VCaP (cell line): ENCODE measurements around the gene DNAH11.
"Not testable (repeated sequence)": the region's sequence is repeated elsewhere in the genome, so short reads cannot be mapped to it uniquely, and the experiment has no call there.

Experiments used
- H3K27ac ChIP-seq: fragments of 450-650 bp; 2 replicates; pipeline ENCODE4 v1.5.1; 2017
- TF ChIP-seq, protein P1 (sequence below): fragments of 450-650 bp; conservative IDR thresholded peaks from 2 replicates; pipeline ENCODE4 v1.5.1; 2017; ENCODE audit warnings: mild to moderate bottlenecking, moderate library complexity

The DNAH11 gene

DNA sequence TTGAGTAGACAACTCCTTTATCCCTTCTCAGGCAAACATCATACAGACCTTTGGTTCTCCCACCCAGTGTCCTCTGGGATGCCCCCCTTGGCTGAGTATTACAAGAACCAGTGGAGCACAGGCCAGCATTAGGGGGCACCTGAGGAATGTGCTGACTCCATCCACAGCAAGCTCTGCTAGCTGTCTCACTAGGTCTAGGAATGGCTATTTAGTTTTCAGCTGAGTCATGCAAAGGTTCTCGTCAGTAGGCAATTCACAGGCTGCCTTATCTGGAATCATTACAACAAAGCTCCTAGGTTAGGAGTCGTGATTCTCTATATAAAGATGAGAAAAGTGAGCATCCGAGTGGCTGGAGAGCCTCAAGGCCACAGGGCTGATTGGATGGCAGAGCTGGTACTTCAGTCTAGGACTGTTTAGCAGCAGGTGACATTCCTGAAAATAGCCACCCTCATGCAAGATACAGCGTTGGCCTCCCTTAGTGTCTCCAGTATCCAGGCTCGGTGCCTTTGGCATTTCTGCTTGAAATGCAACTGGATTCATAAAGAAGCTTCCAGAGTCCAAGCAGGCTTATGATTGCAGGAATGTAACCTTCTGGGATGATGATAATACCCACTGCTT is 327.1 kb downstream of the DNAH11 start:
- no peak overlapping the region for H3K27ac ChIP-seq
- TF ChIP-seq, protein P1, sequence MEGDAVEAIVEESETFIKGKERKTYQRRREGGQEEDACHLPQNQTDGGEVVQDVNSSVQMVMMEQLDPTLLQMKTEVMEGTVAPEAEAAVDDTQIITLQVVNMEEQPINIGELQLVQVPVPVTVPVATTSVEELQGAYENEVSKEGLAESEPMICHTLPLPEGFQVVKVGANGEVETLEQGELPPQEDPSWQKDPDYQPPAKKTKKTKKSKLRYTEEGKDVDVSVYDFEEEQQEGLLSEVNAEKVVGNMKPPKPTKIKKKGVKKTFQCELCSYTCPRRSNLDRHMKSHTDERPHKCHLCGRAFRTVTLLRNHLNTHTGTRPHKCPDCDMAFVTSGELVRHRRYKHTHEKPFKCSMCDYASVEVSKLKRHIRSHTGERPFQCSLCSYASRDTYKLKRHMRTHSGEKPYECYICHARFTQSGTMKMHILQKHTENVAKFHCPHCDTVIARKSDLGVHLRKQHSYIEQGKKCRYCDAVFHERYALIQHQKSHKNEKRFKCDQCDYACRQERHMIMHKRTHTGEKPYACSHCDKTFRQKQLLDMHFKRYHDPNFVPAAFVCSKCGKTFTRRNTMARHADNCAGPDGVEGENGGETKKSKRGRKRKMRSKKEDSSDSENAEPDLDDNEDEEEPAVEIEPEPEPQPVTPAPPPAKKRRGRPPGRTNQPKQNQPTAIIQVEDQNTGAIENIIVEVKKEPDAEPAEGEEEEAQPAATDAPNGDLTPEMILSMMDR, result no peak

DNA sequence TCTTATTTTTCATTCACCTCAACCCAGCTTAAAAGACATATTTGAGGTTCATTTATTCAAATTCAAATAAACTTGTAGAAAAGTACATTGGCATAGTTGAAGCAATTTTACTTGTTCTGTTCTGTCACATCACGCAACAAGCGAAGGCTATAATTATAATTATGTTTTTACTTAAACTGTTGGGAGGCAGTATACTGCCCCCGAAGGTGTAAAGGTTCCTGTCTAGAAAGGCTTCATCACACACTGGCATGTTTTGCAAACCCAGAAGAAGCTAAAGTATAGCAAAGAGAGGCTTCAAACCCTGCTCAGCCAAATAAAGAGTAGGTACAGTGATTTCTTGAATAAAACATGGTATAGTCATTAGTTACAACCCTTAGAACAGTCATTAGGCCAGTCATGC is 340.2 kb downstream of the DNAH11 start:
- H3K27ac ChIP-seq, result no peak overlapping the region
- TF ChIP-seq, protein P1, result no peak

DNA sequence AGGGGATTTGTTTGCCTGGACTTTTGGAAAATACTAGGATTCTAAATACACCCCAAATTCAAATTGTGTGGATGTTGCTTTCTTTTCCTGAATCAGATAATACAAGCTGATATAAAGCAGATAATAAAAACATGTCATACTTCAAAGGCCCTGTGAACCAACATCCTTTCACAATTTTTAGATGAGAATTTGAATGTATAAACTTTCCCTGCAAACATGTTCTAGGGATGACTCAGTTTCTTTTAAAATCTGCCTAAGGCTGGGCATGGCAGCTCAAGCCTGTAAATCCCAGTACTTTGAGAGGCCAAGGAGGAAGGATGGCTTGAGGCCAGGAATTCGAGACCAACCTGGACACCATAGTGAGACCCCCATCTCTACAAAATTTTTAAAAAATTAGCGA is 340.7 kb downstream of the DNAH11 start:
- H3K27ac ChIP-seq, result not testable (repeated sequence)

DNA sequence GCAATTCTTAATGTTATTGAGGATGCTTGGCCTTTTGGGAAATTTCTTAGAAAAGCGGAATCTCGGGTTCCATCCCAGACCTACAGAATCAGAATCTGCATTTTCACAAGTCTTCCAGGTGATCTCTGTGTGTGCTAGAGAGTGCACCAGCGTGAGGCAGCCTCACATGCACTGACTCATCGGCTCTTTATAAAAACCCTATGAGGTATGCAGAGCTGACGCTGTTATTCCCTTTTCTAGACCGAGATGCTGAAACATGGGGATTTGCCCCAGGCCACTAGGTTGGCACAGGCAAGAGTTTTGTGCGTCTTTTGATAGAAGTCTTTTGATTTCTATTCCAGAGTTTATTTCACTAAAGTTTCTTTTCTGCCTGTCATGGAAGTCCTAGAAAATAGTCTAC is 341.7 kb downstream of the DNAH11 start:
- H3K27ac ChIP-seq, result no peak overlapping the region
- TF ChIP-seq, protein P1, result no peak

DNA sequence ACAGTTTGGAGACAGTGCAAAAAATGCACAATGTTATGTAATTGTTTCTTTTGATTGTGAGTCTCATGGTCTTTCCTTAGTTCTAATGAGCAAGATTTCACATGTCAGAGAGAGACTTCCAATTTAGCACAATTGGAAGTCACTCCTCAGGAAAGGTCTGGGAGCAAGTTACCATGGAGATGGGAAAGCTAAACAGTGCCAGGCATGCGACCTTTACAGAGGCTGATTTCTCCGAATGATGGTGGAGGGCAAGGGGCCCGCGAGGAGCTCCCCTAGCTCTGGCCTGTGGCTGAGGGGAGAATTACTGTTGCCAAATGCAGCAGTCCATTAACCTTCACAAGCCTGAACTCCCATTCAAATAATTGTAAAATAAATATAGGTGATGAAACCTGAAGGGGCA is 343.6 kb downstream of the DNAH11 start:
- H3K27ac ChIP-seq, result no peak overlapping the region
- TF ChIP-seq, protein P1, result no peak

DNA sequence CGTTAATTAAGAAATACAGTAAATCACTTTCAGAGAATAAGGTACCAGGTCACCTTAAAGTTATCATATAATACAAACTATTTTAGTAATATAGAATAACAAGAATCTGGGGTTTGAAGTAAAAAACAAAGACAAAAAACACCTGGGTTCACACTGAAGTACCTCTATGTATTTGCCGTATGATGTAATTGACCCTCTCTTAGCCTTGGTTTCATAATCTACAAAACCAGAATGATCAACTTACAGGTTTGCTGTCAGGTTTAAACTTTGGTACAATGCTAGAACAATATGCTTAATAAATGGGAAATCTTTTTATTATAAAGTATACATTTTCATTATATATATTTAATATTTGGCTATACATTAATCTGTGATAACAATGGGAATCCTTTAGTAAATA is 344.5 kb downstream of the DNAH11 start:
- TF ChIP-seq, protein P1, result no peak
- H3K27ac ChIP-seq, result no peak overlapping the region

DNA sequence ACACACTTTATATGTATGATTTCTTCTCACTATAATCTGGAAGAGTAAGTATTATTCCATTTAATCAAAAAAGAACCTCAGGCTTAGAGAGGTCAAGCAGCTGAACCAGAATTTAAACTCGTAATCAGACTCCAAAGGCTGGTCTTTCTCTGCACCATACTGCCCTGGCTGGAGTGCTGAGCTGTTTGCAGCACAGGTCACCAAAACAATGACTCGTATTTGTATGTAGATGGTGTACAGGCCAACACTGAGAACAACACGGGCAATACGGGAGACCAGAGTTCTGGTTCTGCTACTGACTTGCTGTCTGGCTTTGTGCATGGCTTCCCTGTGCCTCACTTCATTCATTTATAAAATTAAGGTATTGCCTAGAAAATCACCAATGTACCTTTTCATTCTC is 344.9 kb downstream of the DNAH11 start:
- TF ChIP-seq, protein P1, result no peak
- no peak overlapping the region for H3K27ac ChIP-seq

DNA sequence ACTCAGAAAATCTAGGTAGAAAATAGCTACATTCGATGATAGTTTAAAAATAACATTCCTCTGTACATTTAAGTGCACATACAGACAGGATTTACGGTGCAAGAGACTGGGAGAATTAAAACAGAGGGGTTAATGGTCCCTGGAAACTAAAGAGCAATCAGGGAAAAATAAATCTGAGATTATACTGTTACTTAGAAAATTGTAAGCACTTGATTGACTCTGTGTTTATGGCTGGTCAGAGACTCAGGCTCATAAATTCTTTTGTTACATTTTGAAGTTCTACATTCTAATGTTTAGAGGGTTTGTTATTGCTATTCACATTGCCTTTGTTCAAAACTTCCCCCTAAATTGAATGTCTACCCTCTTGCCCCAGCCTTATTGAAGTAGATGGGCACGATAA is 348.5 kb downstream of the DNAH11 start:
- TF ChIP-seq, protein P1, result no peak
- H3K27ac ChIP-seq, result no peak overlapping the region
